Measurements from ENCODE around the gene PROKR2. TPM values are rescaled to one million over a fixed set of nuclear protein-coding genes. Genes with fewer than 3 reads are reported as not detected.

Gene PROKR2
- total and polyA plus RNA-seq, 4 donors: not detected

DNA sequence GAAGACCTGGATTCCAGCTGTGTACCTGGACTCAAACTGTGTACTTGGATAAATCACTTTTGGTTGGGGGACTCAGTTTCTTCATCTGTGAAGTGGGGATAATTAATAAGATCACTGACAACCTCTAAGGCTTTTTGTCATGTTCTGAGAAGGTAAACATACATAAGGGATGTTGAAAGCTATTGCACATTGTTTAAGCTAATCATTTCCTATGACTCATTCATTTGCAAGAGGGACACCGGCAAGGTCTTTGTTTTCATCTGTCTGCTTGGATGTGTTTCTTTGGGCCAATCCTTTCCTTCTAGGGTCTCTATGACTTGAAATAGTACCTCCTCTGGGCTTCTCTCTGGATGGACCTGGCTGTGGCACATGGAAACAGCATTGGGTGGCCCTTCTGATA, 6.8 kb downstream of the PROKR2 start:
- Histone ChIP-seq H3K27me3 (ENCODE audit: control insufficient read depth in 4 of 4, insufficient read depth in 4 of 4, low read length in 3 of 4) (peaks cover 0 to 6% (median 0%) of the 10 kb centered on the region in 4 donors), H3K9me3 (ENCODE audit: control insufficient read depth in 4 of 4, low read length in 3 of 4) (peaks cover 4 to 13% (median 5%) of the 10 kb centered on the region in 4 donors), H3K4me3 (ENCODE audit: low read depth in 1 of 3, low read length in 3 of 3) (no peak overlapping the region), H3K36me3 (ENCODE audit: control insufficient read depth in 4 of 4, insufficient read depth in 3 of 4, low read depth in 1 of 4, low read length in 3 of 4) (no peaks in the 10 kb centered on the region), H3K4me1 (ENCODE audit: control insufficient read depth in 4 of 4, insufficient read depth in 4 of 4, low read length in 3 of 4) (no peaks in the 10 kb centered on the region), H3K27ac (ENCODE audit: low read depth in 1 of 2, low read length in 2 of 2) (no peak overlapping the region), H3K9ac (ENCODE audit: low read depth in 1 of 2, low read length in 2 of 2) (no peak overlapping the region)
- no peak for TF ChIP-seq CTCF (IDR thresholded peaks at IDR 0.05; ENCODE audit: low read depth, low read length, missing input control)
- TF ChIP-seq HNF4A (conservative IDR thresholded peaks at IDR 0.05): no peak
- TF ChIP-seq, protein P1, sequence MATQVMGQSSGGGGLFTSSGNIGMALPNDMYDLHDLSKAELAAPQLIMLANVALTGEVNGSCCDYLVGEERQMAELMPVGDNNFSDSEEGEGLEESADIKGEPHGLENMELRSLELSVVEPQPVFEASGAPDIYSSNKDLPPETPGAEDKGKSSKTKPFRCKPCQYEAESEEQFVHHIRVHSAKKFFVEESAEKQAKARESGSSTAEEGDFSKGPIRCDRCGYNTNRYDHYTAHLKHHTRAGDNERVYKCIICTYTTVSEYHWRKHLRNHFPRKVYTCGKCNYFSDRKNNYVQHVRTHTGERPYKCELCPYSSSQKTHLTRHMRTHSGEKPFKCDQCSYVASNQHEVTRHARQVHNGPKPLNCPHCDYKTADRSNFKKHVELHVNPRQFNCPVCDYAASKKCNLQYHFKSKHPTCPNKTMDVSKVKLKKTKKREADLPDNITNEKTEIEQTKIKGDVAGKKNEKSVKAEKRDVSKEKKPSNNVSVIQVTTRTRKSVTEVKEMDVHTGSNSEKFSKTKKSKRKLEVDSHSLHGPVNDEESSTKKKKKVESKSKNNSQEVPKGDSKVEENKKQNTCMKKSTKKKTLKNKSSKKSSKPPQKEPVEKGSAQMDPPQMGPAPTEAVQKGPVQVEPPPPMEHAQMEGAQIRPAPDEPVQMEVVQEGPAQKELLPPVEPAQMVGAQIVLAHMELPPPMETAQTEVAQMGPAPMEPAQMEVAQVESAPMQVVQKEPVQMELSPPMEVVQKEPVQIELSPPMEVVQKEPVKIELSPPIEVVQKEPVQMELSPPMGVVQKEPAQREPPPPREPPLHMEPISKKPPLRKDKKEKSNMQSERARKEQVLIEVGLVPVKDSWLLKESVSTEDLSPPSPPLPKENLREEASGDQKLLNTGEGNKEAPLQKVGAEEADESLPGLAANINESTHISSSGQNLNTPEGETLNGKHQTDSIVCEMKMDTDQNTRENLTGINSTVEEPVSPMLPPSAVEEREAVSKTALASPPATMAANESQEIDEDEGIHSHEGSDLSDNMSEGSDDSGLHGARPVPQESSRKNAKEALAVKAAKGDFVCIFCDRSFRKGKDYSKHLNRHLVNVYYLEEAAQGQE (IDR thresholded peaks at IDR 0.05): no peak
- TF ChIP-seq YY1 (IDR thresholded peaks at IDR 0.05): no peak
- no peak for TF ChIP-seq GABPA (IDR thresholded peaks at IDR 0.05 in 1 of 2, conservative IDR thresholded peaks at IDR 0.05 in 1 of 2)
- 75% methylated on average over 1 of the region's 1 CpG for WGBS
- DNase-seq (ENCODE audit: low spot score): no peak

- Histone ChIP-seq H3K4me1 (ENCODE audit: control insufficient read depth in 4 of 4, insufficient read depth in 4 of 4, low read length in 3 of 4) (no peaks in the 10 kb centered on the region), H3K27ac (ENCODE audit: low read depth in 1 of 2, low read length in 2 of 2) (no peak overlapping the region), H3K9me3 (ENCODE audit: control insufficient read depth in 4 of 4, low read length in 3 of 4) (peaks cover 0 to 10% (median under 1%) of the 10 kb centered on the region in 4 donors), H3K9ac (ENCODE audit: low read depth in 1 of 2, low read length in 2 of 2) (no peak overlapping the region), H3K27me3 (ENCODE audit: control insufficient read depth in 4 of 4, insufficient read depth in 4 of 4, low read length in 3 of 4) (peaks cover 0 to 7% (median 1%) of the 10 kb centered on the region in 4 donors), H3K36me3 (ENCODE audit: control insufficient read depth in 4 of 4, insufficient read depth in 3 of 4, low read depth in 1 of 4, low read length in 3 of 4) (no peaks in the 10 kb centered on the region), H3K4me3 (ENCODE audit: low read depth in 1 of 3, low read length in 3 of 3) (no peak overlapping the region)
- 84% methylated on average over 5 of the region's 5 CpGs for WGBS
- TF ChIP-seq HNF4G (IDR thresholded peaks at IDR 0.05) (no peak), RAD21 (IDR thresholded peaks at IDR 0.05) (no peak), EGR1 (IDR thresholded peaks at IDR 0.05; ENCODE audit: low read depth in 2 of 2) (no peak), CTCF (IDR thresholded peaks at IDR 0.05; ENCODE audit: low read depth, low read length, missing input control) (no peak), TAF1 (conservative IDR thresholded peaks at IDR 0.05) (no peak), GABPA (IDR thresholded peaks at IDR 0.05 in 1 of 2, conservative IDR thresholded peaks at IDR 0.05 in 1 of 2) (no peak), SP1 (IDR thresholded peaks at IDR 0.05) (no peak), JUND (IDR thresholded peaks at IDR 0.05) (no peak), ATF3 (IDR thresholded peaks at IDR 0.05) (no peak), NR2F2 (IDR thresholded peaks at IDR 0.05) (no peak)
- TF ChIP-seq, protein P2, sequence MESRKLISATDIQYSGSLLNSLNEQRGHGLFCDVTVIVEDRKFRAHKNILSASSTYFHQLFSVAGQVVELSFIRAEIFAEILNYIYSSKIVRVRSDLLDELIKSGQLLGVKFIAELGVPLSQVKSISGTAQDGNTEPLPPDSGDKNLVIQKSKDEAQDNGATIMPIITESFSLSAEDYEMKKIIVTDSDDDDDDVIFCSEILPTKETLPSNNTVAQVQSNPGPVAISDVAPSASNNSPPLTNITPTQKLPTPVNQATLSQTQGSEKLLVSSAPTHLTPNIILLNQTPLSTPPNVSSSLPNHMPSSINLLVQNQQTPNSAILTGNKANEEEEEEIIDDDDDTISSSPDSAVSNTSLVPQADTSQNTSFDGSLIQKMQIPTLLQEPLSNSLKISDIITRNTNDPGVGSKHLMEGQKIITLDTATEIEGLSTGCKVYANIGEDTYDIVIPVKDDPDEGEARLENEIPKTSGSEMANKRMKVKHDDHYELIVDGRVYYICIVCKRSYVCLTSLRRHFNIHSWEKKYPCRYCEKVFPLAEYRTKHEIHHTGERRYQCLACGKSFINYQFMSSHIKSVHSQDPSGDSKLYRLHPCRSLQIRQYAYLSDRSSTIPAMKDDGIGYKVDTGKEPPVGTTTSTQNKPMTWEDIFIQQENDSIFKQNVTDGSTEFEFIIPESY (IDR thresholded peaks at IDR 0.05): no peak
- TF ChIP-seq, protein P3, sequence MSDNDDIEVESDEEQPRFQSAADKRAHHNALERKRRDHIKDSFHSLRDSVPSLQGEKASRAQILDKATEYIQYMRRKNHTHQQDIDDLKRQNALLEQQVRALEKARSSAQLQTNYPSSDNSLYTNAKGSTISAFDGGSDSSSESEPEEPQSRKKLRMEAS (IDR thresholded peaks at IDR 0.05): no peak
- DNase-seq (ENCODE audit: low spot score): no peak
Measured at GRCh38 chr20:5298811-5299210, 17.9 kb downstream of the PROKR2 start.

Measured in liver (tissue), 9 donors.